GM18505 (cell line): ENCODE data around the gene TPD52L1.
A peak's percentile ranks its signal among the peaks of the same experiment; 100 is the strongest.

ENCODE experiments used
- ATAC-seq: cut with Tn5 transposase; IDR thresholded peaks from one replicate; pipeline ENCODE4 v1.9.1; 2021; ENCODE audit not compliant: unreplicated experiment
- POLR2A ChIP-seq: IDR thresholded peaks from 4 replicates; pipeline ENCODE4 v1.6.1; 2011; ENCODE audit warnings: borderline replicate concordance; ENCODE audit not compliant: insufficient read depth, insufficient read length; ENCODE audit errors: extremely low read depth

The TPD52L1 gene

DNA sequence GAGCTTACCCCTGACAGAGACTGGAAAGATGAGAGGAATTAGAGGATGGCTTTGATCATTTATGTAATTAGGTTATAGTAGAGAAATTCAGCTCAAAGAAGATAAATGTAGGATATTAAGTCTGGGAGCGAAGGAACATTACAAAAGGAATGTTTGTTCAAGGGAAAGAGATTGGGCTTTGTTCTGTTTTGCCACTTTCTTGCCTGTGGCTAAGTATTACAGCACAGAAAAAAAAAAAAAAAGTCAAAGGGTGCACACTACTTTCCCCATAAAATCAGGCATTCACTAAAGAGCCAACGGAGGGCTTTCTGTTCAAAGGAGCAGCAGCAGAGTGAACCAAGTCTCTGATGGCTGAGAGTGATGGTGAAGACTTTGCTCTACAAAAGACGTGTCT is 153.2 kb downstream of the TPD52L1 start:
- no peak for TF ChIP-seq POLR2A
- ATAC-seq = no peak

DNA sequence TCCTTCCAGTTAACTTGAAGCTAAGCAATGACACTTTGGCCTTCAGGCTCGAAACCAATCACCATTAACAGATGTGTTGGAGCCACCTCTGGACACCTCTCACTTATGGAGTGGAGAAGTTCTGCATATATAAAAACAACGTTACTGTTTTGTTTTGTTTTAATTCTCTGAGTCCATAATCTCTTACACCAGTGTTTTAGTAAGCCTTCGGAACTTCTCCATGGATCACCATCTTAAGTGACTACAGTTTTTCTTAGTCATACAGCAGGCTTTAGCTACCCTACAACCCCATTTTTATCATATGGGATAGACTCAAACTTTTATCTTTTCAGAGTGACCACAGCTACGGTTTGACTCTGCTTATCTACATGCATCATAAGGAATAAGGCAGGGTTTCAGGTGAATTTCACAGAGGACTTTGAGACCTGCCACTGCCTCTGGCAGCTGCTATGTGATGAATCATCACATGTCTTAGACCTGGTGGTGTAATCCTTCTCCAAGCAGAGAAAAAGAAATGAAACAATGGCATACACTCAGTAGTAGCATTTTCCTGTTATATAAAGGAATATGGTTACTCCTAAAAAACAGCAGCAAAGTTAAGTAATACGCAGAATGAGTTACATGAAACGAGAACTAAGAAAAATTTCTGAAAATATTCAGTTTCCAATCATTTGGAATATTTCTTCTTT is 153.7 kb downstream of the TPD52L1 start:
- TF ChIP-seq POLR2A = no peak
- no peak for ATAC-seq

DNA sequence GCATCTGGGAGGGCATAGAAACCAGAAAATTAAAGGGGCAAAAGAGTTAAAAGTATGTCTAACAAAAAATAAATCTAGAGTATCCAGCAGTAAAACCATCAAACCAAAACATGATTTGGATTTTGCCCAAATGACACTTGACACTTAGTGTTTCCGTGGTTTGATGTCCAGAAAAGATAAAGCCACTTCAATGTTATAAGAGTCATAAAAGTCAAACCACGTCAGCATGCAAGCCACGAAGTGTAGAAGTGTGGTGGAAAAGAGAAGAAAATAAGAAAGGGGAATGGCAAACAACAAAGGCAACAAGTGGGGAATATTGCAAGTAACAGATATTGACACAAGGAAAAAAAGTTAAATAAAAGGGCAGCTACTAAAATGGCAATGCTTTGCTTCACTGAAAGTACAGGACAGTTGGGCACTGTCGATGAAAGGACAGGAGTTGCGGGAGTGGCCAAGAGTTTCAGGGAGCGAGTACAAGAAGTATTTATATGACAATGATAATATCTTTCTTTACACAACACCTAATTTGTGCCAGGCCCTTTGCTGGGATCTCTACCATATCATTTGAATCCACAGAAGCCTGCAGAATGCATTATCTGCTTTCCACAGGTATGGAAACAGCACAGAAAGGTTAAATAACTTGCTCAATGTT is 154.5 kb downstream of the TPD52L1 start:
- ATAC-seq = no peak
- TF ChIP-seq POLR2A = no peak

DNA sequence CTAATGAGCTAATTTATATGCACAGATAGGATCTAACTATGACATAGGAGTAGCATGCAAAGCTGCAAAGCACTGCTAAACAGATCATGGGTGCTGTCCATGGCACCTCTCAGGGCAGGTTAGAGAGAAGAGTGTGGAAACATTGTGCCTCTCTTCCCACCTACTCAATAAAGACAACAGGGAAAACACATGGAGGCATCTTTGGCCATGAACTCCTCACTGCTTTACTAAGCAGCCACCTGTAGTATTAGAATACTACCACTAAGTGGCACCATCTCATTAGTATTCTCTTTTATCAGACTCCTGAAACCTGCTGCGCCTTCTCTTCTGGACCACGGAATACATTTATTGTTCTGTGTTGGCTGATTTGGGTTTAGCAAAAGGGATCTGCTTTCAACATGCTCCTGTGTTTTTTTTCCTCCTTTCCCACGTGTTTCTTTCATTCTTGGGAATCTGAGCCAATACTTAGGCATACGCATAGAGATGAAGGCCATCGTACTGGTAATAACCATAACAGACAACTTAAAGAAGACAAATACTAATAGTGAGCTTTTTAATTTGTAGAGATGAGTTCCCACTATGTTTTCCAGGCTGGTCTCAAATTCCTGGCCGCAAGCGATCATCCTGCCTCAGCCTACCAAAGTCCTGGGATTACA is 157.5 kb downstream of the TPD52L1 start:
- no peak for TF ChIP-seq POLR2A
- peak; percentile 80 for ATAC-seq

DNA sequence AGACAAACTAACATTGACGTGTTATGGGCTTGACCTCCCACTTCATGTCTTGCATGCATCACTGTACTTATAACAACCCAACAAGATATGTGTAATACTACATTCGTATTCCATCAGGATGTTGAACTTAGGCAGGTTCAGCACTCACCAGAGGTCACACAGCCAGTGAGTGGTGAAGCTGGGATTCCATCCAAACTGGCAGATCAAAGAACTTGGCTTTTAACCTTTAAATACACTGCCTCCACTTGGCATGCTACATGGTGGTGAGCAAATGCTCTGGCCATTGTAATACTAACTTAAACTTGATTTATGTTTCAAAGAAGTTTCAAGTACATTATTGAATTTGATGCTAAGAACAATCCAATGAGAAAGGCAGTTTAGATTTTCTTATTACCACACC is 158.9 kb downstream of the TPD52L1 start:
- ATAC-seq = no peak
- no peak for TF ChIP-seq POLR2A

DNA sequence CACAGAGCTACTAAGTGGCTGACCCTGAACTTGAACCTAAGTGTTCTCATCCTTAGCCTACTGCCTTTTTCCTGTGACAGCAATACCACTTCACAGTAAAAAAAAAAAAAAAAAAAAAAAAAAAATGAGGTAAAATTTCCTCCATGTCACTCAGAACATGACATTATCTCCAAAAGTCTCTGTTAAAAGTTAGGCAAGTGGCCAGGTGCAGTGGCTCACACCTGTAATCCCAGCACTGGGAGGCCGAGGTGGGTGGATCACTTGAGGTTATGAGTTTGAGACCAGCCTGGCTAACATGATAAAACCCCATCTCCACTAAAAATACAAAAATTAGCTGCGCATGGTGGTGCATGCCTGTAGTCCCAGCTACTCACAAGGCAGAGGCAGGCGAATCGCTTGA is 159.4 kb downstream of the TPD52L1 start:
- no peak for TF ChIP-seq POLR2A
- ATAC-seq = no peak
